RWPE1 (cell line): ENCODE data around the gene IZUMO4.

Experiments
- CTCF ChIA-PET: fragments of 350-600 bp; sonication (Branson Sonifier 250); formaldehyde crosslinking; extraction: SDS; loops from one replicate; lab custom pipeline; 2021; lab: Yijun Ruan, JAX
- POLR2A ChIA-PET: fragments of 400-600 bp; formaldehyde crosslinking; extraction: SDS; loops from one replicate; lab custom pipeline; 2020; ENCODE audit warnings: antibody characterized with exemption; ENCODE audit not compliant: low non-redundant PET; lab: Yijun Ruan, JAX
- DNase-seq: peaks from one replicate; pipeline ENCODE4 v3.0.0; 2012; ENCODE audit warnings: low spot score
- H3K27ac ChIP-seq: fragments of 450-650 bp; 2 replicates; pipeline ENCODE4 v1.5.1; 2017
- CTCF ChIP-seq: fragments of 450-650 bp; conservative IDR thresholded peaks from 2 replicates; pipeline ENCODE4 v1.5.1; 2017; ENCODE audit warnings: low read depth, mild to moderate bottlenecking

The IZUMO4 gene

GRCh38 chr19:2099937-2100718, 3.4 kb downstream of the IZUMO4 start:
- ChIA-PET CTCF (no interaction called here), POLR2A (no interaction called here)
- H3K27ac ChIP-seq, result peak overlapping the region; percentile 98
- TF ChIP-seq CTCF, result no peak
- DNase-seq, result no peak

GRCh38 chr19:2100719-2101061, 4.0 kb downstream of the IZUMO4 start:
- no peak for DNase-seq

GRCh38 chr19:2101417-2102335, 5.0 kb downstream of the IZUMO4 start:
- no peak for TF ChIP-seq CTCF
- peak overlapping the region; percentile 19 for H3K27ac ChIP-seq
- ChIA-PET CTCF (no interaction called here), POLR2A (no interaction called here)
- no peak for DNase-seq

More at GRCh38 chr19:2100719-2101061, 4.0 kb downstream of the IZUMO4 start:
- ChIA-PET POLR2A (no interaction called here), CTCF (no interaction called here)
- no peak for TF ChIP-seq CTCF
- H3K27ac ChIP-seq, result peak overlapping the region; percentile 6; the same call in 1 of the 2 replicates

GRCh38 chr19:2103045-2103707, 6.5 kb downstream of the IZUMO4 start:
- no peak for TF ChIP-seq CTCF
- CTCF ChIA-PET, result interaction anchor here (0.6 kb wide), 1 partner anchor 217 kb away, joined by 4 read pairs; no protein-coding TSS in a partner anchor
- POLR2A ChIA-PET, result no interaction called here
- peak overlapping the region; percentile 19 for H3K27ac ChIP-seq
- no peak for DNase-seq

GRCh38 chr19:2108251-2109016, 11.7 kb downstream of the IZUMO4 start:
- CTCF ChIA-PET, result no interaction called here
- no peak for DNase-seq
- no peak for TF ChIP-seq CTCF
- POLR2A ChIA-PET, result no interaction called here
- peak overlapping the region; percentile 32 for H3K27ac ChIP-seq
